Mucosa of descending colon (tissue), 3 donors: ENCODE measurements around the gene LDLRAD4. TPM values are rescaled to one million over a fixed set of nuclear protein-coding genes. Genes with fewer than 3 reads are reported as not detected.
A peak's percentile ranks its signal among the peaks of the same experiment; 100 is the strongest.

Source experiments
- ATAC-seq: fragments of 200-7000 bp; cut with Tn5 transposase; one replicate; pipeline ENCODE4 v1.9.1; 2020; ENCODE audit warnings: mild to moderate bottlenecking, moderate library complexity
- DNase-seq, 3 donors: peaks; one replicate each; pipeline ENCODE4 v3.0.0-alpha.2; 2020
- H3K36me3 ChIP-seq: fragments of 200-600 bp; one replicate; pipeline ENCODE4 v1.8.0; 2021; ENCODE audit warnings: low read depth, mild to moderate bottlenecking
- H3K4me1 ChIP-seq: fragments of 200-600 bp; one replicate; pipeline ENCODE4 v1.8.0; 2021; ENCODE audit warnings: low read depth, mild to moderate bottlenecking
- H3K4me3 ChIP-seq: fragments of 200-600 bp; one replicate; pipeline ENCODE4 v1.8.0; 2021; ENCODE audit warnings: mild to moderate bottlenecking
- H3K9me3 ChIP-seq: fragments of 200-600 bp; one replicate; pipeline ENCODE4 v1.8.0; 2021; ENCODE audit warnings: mild to moderate bottlenecking
- intact Hi-C, 2 donors: fragments of 100-400 bp; cut with DNase I in 1 of 2; cut with micrococcal nuclease in 1 of 2; formaldehyde crosslinking; loops; one replicate each; pipeline versions ENCODE4 v1.11.0 to v1.11.1; 2022; cut with DNase I, micrococcal nuclease
- total RNA-seq, 3 donors: library from RNA; stranded (reverse); fragmentation: NEBNext Ultra II Directional in 2 of 3; extraction: Animal tissue kit (Norgen Biotek cat#: 25700) in 2 of 3; gene quantifications; one replicate each; pipeline versions ENCODE4 v1.2.1 to v1.2.4, GENCODE V29; 2021 to 2023
- TF ChIP-seq, protein P1 (sequence below): fragments of 200-600 bp; IDR thresholded peaks from one replicate; pipeline ENCODE4 v1.8.0; 2022; ENCODE audit warnings: antibody characterized with exemption, mild to moderate bottlenecking
- donor health status: DM: no; HTN: no; CAD: no; lungs with moderate emphysema.
- donor health status: DM: no; HTN: no; CAD: no.
- donor health status: DM: no; HTN: yes; CAD: no.

LDLRAD4 gene
- total RNA-seq, 3 donors from 2014 or later: 36.8 to 41.0 (median 37.4) TPM

DNA sequence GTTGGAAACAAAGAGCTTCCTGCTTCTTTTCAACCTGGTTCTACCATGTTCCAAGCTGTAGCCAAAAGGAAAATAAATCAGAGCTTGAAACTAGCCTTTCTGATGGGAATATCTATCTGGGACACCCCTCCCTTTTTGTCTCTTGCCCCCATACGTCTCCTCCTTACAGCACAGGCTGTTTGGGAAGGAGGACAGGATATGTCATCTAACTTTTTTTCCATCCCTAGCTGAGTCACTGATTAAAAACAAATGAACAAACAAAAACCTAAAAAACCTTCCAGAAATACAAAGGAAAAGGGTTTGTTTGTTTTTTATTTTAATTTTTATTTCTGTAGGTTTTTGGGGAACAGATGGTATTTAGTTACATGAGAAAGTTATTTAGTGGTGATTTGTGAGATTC is 356.2 kb downstream of the LDLRAD4 start:
- peaks cover under 1% of the 10 kb centered on the region for H3K4me1 ChIP-seq
- DNase-seq (no peak), ATAC-seq (no peak)
- no peaks in the 10 kb centered on the region for H3K36me3 ChIP-seq
- TF ChIP-seq, protein P1, sequence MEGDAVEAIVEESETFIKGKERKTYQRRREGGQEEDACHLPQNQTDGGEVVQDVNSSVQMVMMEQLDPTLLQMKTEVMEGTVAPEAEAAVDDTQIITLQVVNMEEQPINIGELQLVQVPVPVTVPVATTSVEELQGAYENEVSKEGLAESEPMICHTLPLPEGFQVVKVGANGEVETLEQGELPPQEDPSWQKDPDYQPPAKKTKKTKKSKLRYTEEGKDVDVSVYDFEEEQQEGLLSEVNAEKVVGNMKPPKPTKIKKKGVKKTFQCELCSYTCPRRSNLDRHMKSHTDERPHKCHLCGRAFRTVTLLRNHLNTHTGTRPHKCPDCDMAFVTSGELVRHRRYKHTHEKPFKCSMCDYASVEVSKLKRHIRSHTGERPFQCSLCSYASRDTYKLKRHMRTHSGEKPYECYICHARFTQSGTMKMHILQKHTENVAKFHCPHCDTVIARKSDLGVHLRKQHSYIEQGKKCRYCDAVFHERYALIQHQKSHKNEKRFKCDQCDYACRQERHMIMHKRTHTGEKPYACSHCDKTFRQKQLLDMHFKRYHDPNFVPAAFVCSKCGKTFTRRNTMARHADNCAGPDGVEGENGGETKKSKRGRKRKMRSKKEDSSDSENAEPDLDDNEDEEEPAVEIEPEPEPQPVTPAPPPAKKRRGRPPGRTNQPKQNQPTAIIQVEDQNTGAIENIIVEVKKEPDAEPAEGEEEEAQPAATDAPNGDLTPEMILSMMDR: no peak
- no peaks in the 10 kb centered on the region for H3K9me3 ChIP-seq
- H3K4me3 ChIP-seq: no peak overlapping the region
- intact Hi-C loops: no loop called here

DNA sequence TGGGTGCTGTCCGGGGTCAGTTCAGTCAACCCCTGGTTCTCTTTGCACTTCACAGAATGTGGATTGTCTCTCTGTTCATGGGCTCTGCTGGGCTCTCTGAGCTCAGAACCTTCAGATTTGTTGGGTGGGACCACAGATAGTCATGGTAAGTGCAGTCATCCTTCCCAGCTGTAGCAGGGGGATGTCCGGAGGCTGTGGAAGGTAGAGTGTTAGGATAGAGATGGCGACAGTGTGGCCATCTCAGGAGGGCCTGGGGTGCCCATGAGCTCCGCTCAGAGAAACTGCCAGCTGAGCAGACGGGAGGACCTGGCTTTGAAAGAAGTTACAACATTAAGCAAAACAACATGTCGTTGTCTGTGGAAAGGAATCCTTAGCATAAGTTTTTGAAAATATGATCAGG is 358.0 kb downstream of the LDLRAD4 start:
- Histone ChIP-seq H3K9me3 (no peaks in the 10 kb centered on the region), H3K36me3 (no peaks in the 10 kb centered on the region), H3K4me3 (no peak overlapping the region), H3K4me1 (peaks cover 3% of the 10 kb centered on the region)
- intact Hi-C loops: no loop called here
- ATAC-seq (no peak), DNase-seq (no peak)
- TF ChIP-seq, protein P1: no peak

DNA sequence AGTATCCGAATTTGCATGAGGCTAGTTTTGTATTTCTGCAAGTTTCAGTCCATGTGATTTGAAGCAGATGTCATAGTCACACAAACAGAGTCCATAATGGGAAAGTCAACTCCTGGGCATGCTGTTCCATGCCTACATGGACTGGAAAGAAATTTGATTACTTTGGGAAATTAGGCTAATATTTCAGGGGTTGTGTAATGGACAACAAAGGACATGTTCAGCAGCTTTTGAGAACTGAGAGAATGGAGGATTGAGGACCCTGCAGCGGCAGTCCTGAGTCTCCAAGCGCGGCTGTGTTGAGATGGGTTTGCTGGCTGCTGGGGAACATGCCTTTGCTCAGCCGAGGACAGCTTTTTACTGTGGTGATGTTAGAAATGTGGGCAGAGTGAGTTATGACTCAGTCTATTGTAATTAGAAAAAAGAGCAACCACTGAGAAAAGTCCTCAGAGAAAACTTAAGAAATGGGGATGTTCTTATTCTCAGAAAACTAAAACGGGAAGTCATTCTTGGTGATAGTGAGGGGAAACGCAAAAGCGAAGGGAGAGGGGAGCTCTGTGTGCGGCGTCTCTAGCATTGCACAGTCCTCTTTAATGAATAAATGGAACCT is 358.6 kb downstream of the LDLRAD4 start:
- intact Hi-C loops: no loop called here
- no peaks in the 10 kb centered on the region for H3K36me3 ChIP-seq
- no peak for DNase-seq
- TF ChIP-seq, protein P1: no peak
- H3K9me3 ChIP-seq: no peaks in the 10 kb centered on the region
- no peak overlapping the region for H3K4me3 ChIP-seq
- peak; percentile 62 for ATAC-seq
- H3K4me1 ChIP-seq: peaks cover 3% of the 10 kb centered on the region

DNA sequence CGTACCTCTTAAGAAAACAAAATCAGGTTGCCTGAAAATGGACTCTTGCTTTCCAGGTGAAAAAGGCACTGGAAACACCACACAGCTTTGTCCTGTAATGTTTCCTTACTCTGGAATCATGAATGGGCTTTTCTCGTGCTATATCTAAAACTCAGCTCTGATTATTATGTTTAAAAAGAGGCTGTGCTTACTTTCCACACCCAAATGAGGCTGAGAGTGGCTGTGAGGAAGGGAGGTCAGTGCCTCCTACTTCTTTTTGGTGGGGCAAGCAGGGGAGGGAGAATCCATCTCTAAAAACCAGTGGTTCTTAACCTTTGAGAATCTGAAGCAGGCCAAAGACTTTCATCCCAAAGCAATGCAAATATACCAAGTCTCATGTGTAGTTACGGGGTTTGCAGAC is 359.2 kb downstream of the LDLRAD4 start:
- Histone ChIP-seq H3K4me1 (peaks cover 3% of the 10 kb centered on the region), H3K36me3 (no peaks in the 10 kb centered on the region), H3K4me3 (no peak overlapping the region), H3K9me3 (no peaks in the 10 kb centered on the region)
- TF ChIP-seq, protein P1: no peak
- intact Hi-C loops: no loop called here
- no peak for DNase-seq
- ATAC-seq: no peak

DNA sequence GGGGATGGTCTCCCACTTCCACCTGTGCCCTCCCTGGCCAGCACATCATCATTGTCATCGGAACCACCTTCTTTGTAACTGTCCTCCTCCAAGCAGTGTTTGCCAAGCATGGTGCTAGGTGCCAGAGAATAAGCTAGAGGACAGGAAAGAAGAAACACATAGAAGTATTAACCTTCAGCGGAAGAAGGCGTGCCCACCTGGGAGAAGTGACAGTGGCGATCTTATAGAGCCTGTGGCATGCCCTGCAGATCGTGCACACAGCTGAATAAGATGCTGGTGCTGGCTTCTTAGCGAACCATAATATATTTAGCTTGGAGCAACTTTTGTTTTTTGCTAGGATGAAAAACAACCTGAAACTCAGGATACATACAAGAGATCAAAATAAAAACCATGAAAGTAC is 359.8 kb downstream of the LDLRAD4 start:
- ATAC-seq (no peak), DNase-seq (no peak)
- intact Hi-C loops: no loop called here
- TF ChIP-seq, protein P1: no peak
- H3K36me3 ChIP-seq: no peaks in the 10 kb centered on the region
- H3K9me3 ChIP-seq: no peaks in the 10 kb centered on the region
- no peak overlapping the region for H3K4me3 ChIP-seq
- peaks cover 3% of the 10 kb centered on the region for H3K4me1 ChIP-seq

DNA sequence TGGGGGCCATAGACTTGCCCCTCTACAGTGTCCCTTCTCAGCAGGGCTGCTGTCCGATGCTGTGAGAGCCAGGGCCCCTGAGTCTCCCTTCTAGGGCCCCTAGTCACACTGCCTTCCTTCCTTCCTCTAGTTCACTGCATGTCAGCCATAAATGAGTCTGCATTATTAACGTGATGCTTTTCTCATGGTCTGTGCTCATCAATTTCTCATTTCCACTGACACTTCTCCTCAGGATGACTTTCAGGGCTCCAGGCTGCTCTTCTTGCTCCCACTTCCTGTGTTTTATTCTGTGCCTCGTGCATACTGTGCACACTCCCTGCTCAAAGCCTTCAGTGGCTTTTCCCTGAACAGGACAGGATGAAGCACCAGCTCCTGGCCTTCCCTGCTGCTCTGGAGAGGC is 361.3 kb downstream of the LDLRAD4 start:
- no peak overlapping the region for H3K4me3 ChIP-seq
- ATAC-seq: peak; percentile 19

More for the DNA sequence above, 361.3 kb downstream of the LDLRAD4 start:
- Histone ChIP-seq H3K36me3 (no peaks in the 10 kb centered on the region), H3K4me1 (peaks cover 3% of the 10 kb centered on the region), H3K9me3 (no peaks in the 10 kb centered on the region)
- intact Hi-C loops: no loop called here
- TF ChIP-seq, protein P1: no peak
- no peak for DNase-seq
